Measurements from ENCODE around the gene DARS2. TPM values are rescaled to one million over a fixed set of nuclear protein-coding genes. Genes with fewer than 3 reads are reported as not detected.
A peak's percentile ranks its signal among the peaks of the same experiment; 100 is the strongest.
"Not testable (repeated sequence)": the region's sequence is repeated elsewhere in the genome, so short reads cannot be mapped to it uniquely, and the experiment has no call there.

Gene DARS2
- total and polyA plus RNA-seq, 9 donors, result 10.2 to 16.7 (median 12.7) TPM

DNA sequence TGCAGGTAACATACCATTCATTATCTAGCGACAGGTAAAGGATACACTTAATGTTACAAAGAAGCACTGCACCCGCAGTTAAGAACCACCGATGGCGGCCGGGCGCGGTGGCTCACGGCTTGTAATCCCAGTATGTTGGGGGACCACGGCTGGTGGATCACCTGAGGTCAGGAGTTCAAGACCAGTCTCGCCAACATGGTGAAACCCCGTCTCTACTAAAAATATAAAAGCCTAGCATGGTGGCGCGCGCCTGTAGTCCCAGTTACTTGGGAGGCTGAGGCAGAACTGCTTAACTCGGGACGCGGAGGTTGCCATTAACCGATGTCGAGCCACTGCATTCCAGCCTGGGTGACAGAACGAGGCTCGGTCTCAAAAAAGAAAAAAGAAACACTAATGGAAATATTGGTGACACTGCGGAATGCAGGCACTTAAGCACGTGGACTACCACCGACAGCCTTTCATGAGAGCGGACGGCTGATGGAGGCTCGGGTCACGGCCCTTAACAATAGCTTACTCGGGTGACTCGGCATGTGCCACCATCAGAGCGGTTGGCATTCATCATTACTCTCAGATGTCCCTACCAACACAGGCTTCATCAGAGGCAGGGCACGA lies 42.8 kb downstream of the DARS2 start:
- H3K36me3 ChIP-seq (ENCODE audit: control insufficient read depth, insufficient read depth, low read length), result peaks cover 51% of the 10 kb centered on the region
- no peaks in the 10 kb centered on the region for H3K9me3 ChIP-seq (replicated peaks; ENCODE audit: control insufficient read depth, low read depth, low read length)
- WGBS (ENCODE audit: insufficient coverage), result under 1% methylated on average over 28 of the region's 32 CpGs
- peaks cover 15% of the 10 kb centered on the region for H3K4me1 ChIP-seq (ENCODE audit: control insufficient read depth, insufficient read depth, low read length)
- peak overlapping the region; percentile 84 for H3K4me3 ChIP-seq (ENCODE audit: low read length)
- DNase-seq, result no peak
- H3K27me3 ChIP-seq (ENCODE audit: control insufficient read depth, insufficient read depth, low read length), result no peaks in the 10 kb centered on the region
- peak overlapping the region; percentile 91 for H3K27ac ChIP-seq (ENCODE audit: low read length)

DNA sequence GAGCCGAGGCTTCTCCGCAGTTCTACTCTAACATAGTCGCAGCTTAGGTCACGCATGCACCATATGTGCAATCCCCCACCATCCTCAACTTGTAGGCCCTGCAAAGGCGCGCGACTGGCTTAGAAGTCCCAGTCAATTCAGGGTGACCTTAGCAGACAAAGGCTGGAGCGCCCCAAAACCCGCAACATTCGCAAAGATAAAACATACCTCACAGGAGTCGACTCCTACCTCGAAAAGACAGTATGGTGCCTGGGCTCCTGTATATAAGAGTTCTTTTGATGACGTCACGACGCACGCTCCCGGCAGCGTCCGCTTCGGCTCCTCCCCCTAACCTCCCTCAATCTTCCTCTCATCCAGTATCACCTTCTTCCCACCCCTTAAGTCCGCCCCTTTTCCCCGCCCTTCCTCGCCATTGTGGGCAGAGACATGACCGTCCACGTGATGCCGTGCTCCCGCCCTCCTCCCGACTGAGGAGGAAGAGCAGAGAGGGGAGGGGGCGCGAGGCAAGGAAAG lies 43.3 kb downstream of the DARS2 start, which contains the start of gene GAS5:
TSS of gene GAS5 (minus strand) at position 237 of the 513 bp plus-strand sequence.
- DNase-seq, result peak; percentile 100
- peak within 1 kb of the TSS; percentile 84 for H3K4me3 ChIP-seq (ENCODE audit: low read length)
- WGBS (ENCODE audit: insufficient coverage), result 0% methylated on average over 14 of the region's 30 CpGs
- H3K9me3 ChIP-seq (replicated peaks; ENCODE audit: control insufficient read depth, low read depth, low read length), result no peaks in the 10 kb centered on the region
- peaks cover 45% of the 10 kb centered on the region for H3K36me3 ChIP-seq (ENCODE audit: control insufficient read depth, insufficient read depth, low read length)
- peaks cover 15% of the 10 kb centered on the region for H3K4me1 ChIP-seq (ENCODE audit: control insufficient read depth, insufficient read depth, low read length)
- peak within 1 kb of the TSS; percentile 97 for H3K27ac ChIP-seq (ENCODE audit: low read length)
- no peaks in the 10 kb centered on the region for H3K27me3 ChIP-seq (ENCODE audit: control insufficient read depth, insufficient read depth, low read length)

GRCh38 chr1:173868266-173869020 lies 44.0 kb downstream of the DARS2 start, which contains the start of gene ZBTB37:
TSS of gene ZBTB37 (plus strand) at chr1:173868380. CDS start at chr1:173870226, 1,846 bp downstream.
- no peaks in the 10 kb centered on the region for H3K27me3 ChIP-seq (ENCODE audit: control insufficient read depth, insufficient read depth, low read length)
- peaks cover 15% of the 10 kb centered on the region for H3K4me1 ChIP-seq (ENCODE audit: control insufficient read depth, insufficient read depth, low read length)
- H3K27ac ChIP-seq (ENCODE audit: low read length), result peak within 1 kb of the TSS; percentile 97
- H3K36me3 ChIP-seq (ENCODE audit: control insufficient read depth, insufficient read depth, low read length), result peaks cover 42% of the 10 kb centered on the region
- WGBS (ENCODE audit: insufficient coverage), result 0% methylated on average over 35 of the region's 53 CpGs
- H3K4me3 ChIP-seq (ENCODE audit: low read length), result peak within 1 kb of the TSS; percentile 84
- no peaks in the 10 kb centered on the region for H3K9me3 ChIP-seq (replicated peaks; ENCODE audit: control insufficient read depth, low read depth, low read length)
- DNase-seq, result no peak

GRCh38 chr1:173869021-173869359 lies 44.5 kb downstream of the DARS2 start:
- Histone ChIP-seq H3K27me3 (ENCODE audit: control insufficient read depth, insufficient read depth, low read length) (no peaks in the 10 kb centered on the region), H3K4me1 (ENCODE audit: control insufficient read depth, insufficient read depth, low read length) (peaks cover 15% of the 10 kb centered on the region), H3K36me3 (ENCODE audit: control insufficient read depth, insufficient read depth, low read length) (peaks cover 38% of the 10 kb centered on the region), H3K27ac (ENCODE audit: low read length) (peak overlapping the region; percentile 97), H3K9me3 (replicated peaks; ENCODE audit: control insufficient read depth, low read depth, low read length) (no peaks in the 10 kb centered on the region), H3K4me3 (ENCODE audit: low read length) (peak overlapping the region; percentile 84)
- no peak for DNase-seq
- WGBS (ENCODE audit: insufficient coverage), result no CpG with 5 or more reads among the region's 5 CpGs

DNA sequence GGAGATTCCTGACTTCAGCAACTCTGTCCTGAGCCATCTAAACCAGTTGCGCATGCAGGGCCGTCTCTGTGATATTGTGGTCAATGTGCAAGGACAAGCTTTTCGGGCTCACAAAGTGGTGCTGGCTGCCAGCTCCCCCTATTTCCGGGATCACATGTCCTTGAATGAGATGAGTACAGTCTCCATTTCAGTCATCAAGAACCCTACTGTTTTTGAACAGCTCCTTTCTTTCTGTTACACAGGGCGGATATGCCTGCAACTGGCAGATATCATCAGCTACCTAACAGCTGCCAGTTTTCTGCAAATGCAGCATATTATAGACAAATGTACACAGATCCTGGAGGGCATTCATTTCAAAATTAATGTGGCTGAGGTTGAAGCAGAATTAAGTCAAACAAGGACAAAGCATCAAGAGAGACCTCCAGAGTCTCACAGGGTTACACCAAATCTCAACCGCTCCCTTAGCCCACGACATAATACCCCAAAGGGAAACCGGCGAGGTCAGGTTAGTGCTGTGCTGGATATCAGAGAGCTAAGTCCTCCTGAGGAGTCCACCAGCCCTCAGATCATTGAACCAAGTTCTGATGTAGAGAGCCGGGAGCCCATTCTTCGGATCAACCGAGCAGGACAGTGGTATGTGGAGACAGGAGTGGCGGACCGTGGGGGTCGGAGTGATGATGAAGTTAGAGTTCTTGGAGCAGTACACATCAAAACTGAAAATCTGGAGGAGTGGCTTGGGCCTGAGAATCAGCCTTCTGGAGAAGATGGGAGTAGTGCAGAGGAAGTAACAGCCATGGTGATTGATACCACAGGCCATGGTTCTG lies 46.0 kb downstream of the DARS2 start:
- DNase-seq, result no peak
- Histone ChIP-seq H3K4me3 (ENCODE audit: low read length) (no peak overlapping the region), H3K27ac (ENCODE audit: low read length) (no peak overlapping the region), H3K36me3 (ENCODE audit: control insufficient read depth, insufficient read depth, low read length) (peaks cover 34% of the 10 kb centered on the region), H3K27me3 (ENCODE audit: control insufficient read depth, insufficient read depth, low read length) (no peaks in the 10 kb centered on the region), H3K9me3 (replicated peaks; ENCODE audit: control insufficient read depth, low read depth, low read length) (no peaks in the 10 kb centered on the region), H3K4me1 (ENCODE audit: control insufficient read depth, insufficient read depth, low read length) (peaks cover 15% of the 10 kb centered on the region)
- WGBS (ENCODE audit: insufficient coverage), result 93% methylated on average over 12 of the region's 15 CpGs

DNA sequence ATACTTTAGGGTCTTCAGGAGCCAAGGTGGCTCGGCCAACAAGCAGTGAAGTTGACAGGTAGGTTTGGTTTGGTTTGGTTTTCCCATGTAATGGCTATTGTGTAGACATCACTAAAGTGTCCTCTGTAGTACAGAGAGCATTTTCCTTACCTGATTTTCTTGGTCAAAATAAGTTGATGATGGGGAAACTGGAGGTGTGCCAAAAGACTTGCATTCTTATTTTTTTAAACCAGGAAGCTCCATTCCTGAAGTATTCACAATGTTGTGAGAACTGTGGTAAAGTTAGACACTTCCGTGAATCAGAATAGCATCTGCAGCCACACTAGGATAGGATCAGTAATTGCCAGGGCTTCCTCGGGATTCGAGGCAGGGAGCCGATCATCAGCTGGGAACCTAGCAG lies 46.6 kb downstream of the DARS2 start:
- Histone ChIP-seq H3K27ac (ENCODE audit: low read length) (no peak overlapping the region), H3K27me3 (ENCODE audit: control insufficient read depth, insufficient read depth, low read length) (no peaks in the 10 kb centered on the region), H3K9me3 (replicated peaks; ENCODE audit: control insufficient read depth, low read depth, low read length) (no peaks in the 10 kb centered on the region), H3K4me1 (ENCODE audit: control insufficient read depth, insufficient read depth, low read length) (peaks cover 10% of the 10 kb centered on the region), H3K36me3 (ENCODE audit: control insufficient read depth, insufficient read depth, low read length) (peaks cover 32% of the 10 kb centered on the region), H3K4me3 (ENCODE audit: low read length) (no peak overlapping the region)
- no peak for DNase-seq
- WGBS (ENCODE audit: insufficient coverage), result 90% methylated on average over 5 of the region's 5 CpGs

- Histone ChIP-seq H3K27ac (ENCODE audit: low read length) (no peak overlapping the region), H3K36me3 (ENCODE audit: control insufficient read depth, insufficient read depth, low read length) (peaks cover 32% of the 10 kb centered on the region)
- no CpG with 5 or more reads among the region's 2 CpGs for WGBS (ENCODE audit: insufficient coverage)
These were observed 47.0 kb downstream of the DARS2 start for GRCh38 chr1:173871500-173871899.

DNA sequence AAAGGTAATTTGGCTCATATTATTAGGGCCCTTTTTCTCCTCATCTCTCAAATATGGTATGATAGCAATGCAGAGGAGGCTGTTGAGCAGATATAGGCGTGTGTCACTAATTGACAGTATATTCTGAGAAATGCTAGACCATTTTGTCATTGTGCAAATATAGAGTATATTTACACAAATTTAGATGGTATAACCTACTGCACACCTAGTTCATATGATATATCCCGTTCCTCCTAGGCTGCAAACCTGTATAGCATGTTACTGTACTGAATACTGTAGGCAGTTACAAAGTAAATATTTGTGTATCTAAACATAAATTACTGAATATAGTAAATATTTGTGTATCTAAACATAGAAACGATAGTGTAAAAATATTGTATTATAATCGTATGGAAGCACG lies 52.3 kb downstream of the DARS2 start:
- no peak for DNase-seq

More at GRCh38 chr1:173871500-173871899, 47.0 kb downstream of the DARS2 start:
- no peaks in the 10 kb centered on the region for H3K9me3 ChIP-seq (replicated peaks; ENCODE audit: control insufficient read depth, low read depth, low read length)
- peaks cover 10% of the 10 kb centered on the region for H3K4me1 ChIP-seq (ENCODE audit: control insufficient read depth, insufficient read depth, low read length)
- no peak overlapping the region for H3K4me3 ChIP-seq (ENCODE audit: low read length)
- no peaks in the 10 kb centered on the region for H3K27me3 ChIP-seq (ENCODE audit: control insufficient read depth, insufficient read depth, low read length)
- no peak for DNase-seq

DNA sequence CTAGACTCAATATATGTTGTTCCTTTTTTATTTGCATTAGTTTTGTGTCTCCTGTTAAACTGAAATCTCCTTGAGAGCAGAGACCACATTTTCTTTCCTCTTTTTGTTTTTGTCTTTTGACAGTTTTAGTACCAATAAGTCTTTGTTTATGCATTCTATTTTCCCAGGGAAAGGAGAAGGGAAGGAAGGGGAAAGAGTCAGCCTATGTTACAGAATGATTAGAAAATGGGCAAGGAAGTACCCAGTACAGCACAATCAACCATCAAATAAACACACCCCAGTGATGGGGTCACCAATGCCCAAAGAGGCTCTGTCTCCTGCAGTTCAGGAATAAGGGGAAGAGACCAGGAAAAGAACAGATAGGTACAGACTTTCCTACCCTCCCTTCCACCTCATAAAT lies 53.8 kb downstream of the DARS2 start:
- H3K9me3 ChIP-seq (replicated peaks; ENCODE audit: control insufficient read depth, low read depth, low read length), result no peaks in the 10 kb centered on the region
- peaks cover 20% of the 10 kb centered on the region for H3K36me3 ChIP-seq (ENCODE audit: control insufficient read depth, insufficient read depth, low read length)
- H3K4me1 ChIP-seq (ENCODE audit: control insufficient read depth, insufficient read depth, low read length), result no peaks in the 10 kb centered on the region
- H3K27me3 ChIP-seq (ENCODE audit: control insufficient read depth, insufficient read depth, low read length), result no peaks in the 10 kb centered on the region
- H3K27ac ChIP-seq (ENCODE audit: low read length), result no peak overlapping the region
- no peak overlapping the region for H3K4me3 ChIP-seq (ENCODE audit: low read length)
- DNase-seq, result no peak

More for the DNA sequence above, 52.3 kb downstream of the DARS2 start:
- no peaks in the 10 kb centered on the region for H3K9me3 ChIP-seq (replicated peaks; ENCODE audit: control insufficient read depth, low read depth, low read length)
- H3K36me3 ChIP-seq (ENCODE audit: control insufficient read depth, insufficient read depth, low read length), result peaks cover 22% of the 10 kb centered on the region
- no peaks in the 10 kb centered on the region for H3K4me1 ChIP-seq (ENCODE audit: control insufficient read depth, insufficient read depth, low read length)
- no peak overlapping the region for H3K4me3 ChIP-seq (ENCODE audit: low read length)
- H3K27ac ChIP-seq (ENCODE audit: low read length), result no peak overlapping the region
- H3K27me3 ChIP-seq (ENCODE audit: control insufficient read depth, insufficient read depth, low read length), result no peaks in the 10 kb centered on the region
- no CpG with 5 or more reads among the region's 5 CpGs for WGBS (ENCODE audit: insufficient coverage)

GRCh38 chr1:173881117-173881516 lies 56.6 kb downstream of the DARS2 start:
- WGBS (ENCODE audit: insufficient coverage), result no CpG with 5 or more reads among the region's 4 CpGs
- not testable (repeated sequence) for H3K4me1 ChIP-seq (ENCODE audit: control insufficient read depth, insufficient read depth, low read length); H3K9me3 ChIP-seq (replicated peaks; ENCODE audit: control insufficient read depth, low read depth, low read length); H3K4me3 ChIP-seq (ENCODE audit: low read length); H3K27me3 ChIP-seq (ENCODE audit: control insufficient read depth, insufficient read depth, low read length); H3K27ac ChIP-seq (ENCODE audit: low read length); DNase-seq
- peaks cover 17% of the 10 kb centered on the region for H3K36me3 ChIP-seq (ENCODE audit: control insufficient read depth, insufficient read depth, low read length)
